Measurements from ENCODE around the gene PPP1CC.

The PPP1CC gene

DNA sequence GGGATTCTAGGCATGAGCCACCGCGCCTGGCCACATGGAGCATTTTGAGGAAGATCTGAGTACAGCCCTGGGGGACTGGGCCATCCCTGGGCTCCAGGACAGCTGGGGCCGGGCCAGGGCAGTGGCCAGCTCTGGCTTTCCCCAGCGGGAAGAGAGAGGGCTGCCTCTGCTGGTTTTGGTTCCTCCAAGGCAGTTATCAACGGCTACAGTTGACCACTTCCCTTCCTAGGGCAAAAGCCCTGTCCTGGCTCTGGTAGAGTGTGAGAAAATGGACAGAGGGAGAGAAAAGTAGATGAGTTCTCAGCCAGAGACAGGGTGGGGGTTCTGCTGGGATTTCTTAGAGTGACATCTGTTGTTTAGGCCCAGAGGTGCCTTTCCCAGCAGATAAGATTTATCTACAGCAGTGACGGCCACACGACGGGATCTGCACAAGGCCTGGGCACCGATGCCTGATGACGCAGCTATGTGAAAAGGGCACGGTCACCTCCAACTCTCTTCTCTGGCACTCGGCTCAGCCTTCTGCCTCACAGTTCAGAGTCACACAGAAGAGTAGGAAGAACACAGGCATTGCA is 48.3 kb downstream of the PPP1CC start:
- Histone ChIP-seq H3K27ac (peak overlapping the region in 14 of 21 experiments; percentile 20 to 80 (median 40)), H3K4me3 (no peak overlapping the region)

DNA sequence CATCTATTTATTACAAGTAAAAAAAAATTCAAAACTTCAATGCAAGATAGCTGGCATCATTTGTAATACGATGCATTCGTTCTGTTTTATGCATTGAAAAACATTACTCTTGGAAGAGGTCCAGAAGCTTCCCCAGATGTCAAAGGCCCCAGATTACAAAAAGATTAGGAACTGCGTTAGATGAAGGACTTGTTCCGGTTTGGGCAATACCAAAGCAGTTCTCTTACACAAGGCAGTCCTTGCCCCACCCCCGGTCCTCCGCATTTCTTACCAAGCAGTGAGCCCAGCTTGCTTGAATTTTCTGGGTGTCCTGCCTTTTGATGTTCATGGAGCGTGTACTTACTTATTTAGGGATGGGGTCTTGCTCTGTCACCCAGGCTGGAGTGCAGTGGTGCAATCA is 49.0 kb downstream of the PPP1CC start:
- Histone ChIP-seq H3K27ac (peak overlapping the region in 12 of 21 experiments; percentile 20 to 80 (median 47)), H3K4me3 (no peak overlapping the region)

DNA sequence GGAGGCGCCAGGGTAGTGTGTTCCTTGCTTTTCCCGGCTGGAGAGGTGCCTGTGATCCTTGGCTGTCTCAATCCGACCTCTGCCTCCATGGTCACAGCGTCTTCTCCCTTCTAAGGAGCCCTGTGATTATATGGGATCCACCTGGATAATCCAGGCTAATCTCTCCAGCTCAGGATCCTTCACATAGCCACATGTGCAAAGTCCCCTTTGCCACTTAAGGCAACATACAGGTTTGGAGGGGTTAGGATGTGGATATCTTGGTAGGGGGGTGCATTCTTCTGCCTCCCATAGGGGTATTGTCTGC is 52.6 kb downstream of the PPP1CC start:
- Histone ChIP-seq H3K4me3 (peak overlapping the region in 2 of 7 experiments; percentile 59 to 64), H3K27ac (peak overlapping the region in 13 of 21 experiments; percentile 29 to 92 (median 78))

DNA sequence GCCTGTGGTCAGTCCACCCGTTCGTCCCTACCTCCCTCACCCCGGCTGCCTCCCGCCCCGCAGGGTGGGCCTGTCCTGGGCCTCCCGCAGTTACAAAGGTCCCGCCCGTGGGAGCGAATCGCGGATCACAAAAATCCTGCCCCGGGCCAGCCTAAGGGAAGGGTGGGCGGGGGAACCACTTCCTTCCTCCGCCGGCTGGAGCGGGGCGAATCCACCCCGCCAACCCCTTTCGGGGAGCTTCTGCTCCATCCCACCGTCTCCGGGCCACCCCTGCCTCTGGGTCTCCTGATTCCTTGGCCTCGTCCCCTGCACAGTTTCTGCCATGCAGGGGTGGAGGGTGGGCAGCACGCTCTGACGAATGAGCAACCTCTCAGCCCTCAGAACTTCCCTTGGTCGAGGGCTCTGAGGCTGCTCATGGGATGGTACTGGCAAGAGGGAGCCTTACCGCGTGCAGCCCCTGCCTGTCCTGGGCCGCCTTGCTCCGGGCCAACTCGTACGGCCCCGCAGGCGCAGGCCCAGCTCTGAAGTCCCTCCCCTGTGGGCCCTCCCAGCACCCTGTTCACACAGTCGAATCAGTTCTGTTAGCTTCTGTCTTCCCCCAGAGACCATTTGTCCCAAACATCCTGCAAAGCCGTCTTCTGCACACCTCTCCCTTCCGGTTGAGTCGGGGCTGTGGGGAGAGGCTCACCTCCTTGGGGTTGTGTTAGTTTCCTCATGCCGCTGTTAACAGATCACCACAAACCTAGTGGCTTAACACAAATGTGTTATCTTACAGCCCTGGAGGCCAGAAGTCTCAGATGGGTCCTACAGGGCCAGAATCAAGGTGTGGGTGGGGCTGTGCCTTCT is 53.2 kb downstream of the PPP1CC start:
- Histone ChIP-seq H3K4me3 (peak overlapping the region; percentile 40 to 67 (median 59)), H3K27ac (peak overlapping the region in 20 of 21 experiments; percentile 3 to 92 (median 76))

DNA sequence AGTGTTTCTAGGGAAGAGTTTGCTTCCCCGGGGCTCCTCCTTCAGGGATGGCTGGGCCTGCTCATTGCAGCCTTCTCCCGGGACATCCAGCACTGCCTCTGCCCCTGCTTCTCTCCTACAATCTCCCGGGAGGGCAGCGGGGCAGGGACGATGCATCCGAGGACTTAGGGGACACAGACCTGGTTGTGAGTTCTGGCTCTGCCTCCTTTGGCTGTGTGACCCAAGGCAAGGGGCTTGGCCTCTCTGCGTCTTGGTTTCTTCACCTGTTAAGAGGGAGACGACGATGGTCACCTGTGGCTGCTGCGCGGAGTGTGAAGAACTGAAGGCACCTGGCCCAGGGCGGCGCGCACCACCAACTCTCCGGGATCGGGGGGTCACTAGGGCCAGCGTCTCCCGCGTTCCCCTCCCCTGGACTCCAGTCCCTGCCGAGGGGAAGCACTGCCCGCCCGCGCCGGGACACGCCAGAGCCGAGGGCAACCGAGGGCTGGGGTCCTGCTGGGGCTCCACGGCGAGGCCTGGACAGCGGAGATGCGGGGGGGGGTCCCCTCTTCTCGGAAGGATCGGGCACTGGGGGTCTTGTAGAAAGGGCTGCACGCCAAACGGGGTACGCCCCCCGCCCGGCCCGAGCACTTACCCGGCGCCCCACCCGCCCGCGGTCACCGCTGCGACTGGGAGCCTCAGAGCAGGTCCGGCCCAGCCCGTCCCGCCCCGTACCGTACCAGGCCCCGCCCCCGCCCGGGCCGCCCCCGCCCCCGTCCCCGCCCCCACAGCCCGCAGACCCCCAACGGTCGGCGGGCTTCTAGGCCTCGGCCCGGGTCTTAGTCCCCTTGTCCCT is 54.0 kb downstream of the PPP1CC start, which contains the start of gene HVCN1:
Gene HVCN1, minus strand, starts transcription at position 670 of the 835 bp plus-strand sequence. CDS start 5,870 bp downstream, outside the sequence.
- peak within 1 kb of the TSS; percentile 40 to 67 (median 59) for H3K4me3 ChIP-seq
- H3K27ac ChIP-seq, result peak within 1 kb of the TSS in 20 of 21 experiments; percentile 3 to 92 (median 76)

DNA sequence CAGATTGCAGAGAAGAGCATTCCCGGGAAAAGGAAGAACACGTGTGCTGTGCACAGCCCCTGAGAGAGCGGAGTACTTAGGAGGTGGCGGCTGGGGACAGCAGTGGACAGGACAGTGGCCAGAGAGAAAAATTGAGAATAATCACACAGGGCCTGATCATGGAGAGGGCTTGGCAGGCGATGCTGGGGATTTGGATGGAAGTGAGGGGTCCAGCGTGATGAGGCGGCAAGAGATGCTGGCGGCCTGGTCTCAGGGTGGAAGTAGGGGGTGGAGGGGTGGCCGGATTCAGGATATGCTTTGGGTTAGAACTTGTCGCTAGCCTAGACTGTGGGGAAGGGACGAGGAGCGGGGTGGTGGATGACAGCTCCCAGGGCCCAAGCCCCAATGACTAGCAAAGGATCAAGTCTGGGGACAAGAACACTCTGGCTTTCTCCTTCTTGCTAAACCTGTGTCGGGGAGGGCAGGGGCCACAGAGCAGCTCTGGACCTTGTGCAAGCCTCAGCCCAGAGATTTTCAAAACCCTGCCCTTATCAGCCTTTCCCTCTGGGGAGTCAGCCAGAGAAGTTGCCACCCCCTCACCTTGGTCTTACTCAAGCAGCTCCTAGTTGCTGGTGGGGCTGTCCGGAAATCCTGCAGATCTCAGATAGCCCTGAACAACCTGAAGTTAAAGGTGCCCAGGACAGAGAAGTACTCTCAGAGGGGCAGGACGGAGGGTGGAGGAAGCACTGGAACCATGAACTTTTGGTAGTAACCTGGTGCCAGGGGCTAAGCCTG is 55.1 kb downstream of the PPP1CC start:
- peak overlapping the region in 2 of 21 experiments; percentile 83 to 89 for H3K27ac ChIP-seq
- H3K4me3 ChIP-seq, result peak overlapping the region in 1 of 7 experiments; percentile 59

DNA sequence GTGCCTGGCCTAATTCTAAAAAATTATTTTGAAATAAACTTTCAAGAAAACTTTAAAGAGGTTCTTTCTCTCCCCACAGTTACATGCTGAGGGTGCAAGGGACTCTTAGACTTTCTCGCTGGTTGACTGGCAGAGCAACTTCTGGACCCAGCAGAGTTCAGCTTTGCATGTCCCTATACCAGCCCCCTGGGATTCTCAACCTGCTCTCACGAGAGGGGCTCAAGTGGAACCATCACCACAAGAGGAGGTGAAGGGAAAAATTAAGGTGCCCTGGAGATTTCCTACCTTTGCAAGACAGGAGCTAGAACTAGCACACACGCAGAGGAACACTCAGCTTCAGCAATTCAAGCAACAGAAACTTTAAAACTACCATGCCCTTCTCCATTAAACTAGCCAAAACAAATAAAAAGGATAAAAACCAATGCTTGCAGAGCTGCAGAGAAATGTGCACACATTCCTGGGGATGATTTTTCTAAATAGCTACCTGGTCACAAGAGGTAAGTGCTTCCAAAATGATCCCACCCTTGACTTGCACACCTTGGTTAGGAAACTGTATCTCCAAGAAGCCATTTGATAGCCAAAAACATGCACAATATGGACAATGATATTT is 56.3 kb downstream of the PPP1CC start:
- Histone ChIP-seq H3K27ac (no peak overlapping the region), H3K4me3 (no peak overlapping the region)

DNA sequence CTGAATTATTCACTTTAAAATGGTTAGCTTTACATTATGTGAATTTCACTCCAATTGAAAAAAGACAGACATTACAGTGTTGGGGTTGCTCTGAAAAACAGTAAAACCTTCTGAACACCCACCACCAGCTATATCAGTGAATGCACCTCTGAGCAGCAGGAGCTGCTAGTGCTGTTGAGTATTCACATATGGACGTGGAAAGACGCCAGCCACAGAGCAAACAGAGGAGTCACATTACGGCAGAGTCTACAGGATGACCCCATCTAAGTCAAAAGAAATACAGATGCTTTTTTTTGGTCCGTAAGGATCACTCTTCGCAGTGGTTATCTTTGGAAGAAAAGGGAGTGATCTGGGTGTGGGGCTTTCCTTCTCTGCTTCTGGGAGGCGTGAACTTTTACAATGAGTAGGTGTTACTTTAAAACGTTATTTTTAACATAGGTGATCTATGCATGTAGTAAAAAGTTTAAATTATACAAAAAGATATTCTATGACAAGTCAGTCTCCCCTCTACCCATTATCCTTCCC is 58.3 kb downstream of the PPP1CC start:
- H3K4me3 ChIP-seq, result no peak overlapping the region

DNA sequence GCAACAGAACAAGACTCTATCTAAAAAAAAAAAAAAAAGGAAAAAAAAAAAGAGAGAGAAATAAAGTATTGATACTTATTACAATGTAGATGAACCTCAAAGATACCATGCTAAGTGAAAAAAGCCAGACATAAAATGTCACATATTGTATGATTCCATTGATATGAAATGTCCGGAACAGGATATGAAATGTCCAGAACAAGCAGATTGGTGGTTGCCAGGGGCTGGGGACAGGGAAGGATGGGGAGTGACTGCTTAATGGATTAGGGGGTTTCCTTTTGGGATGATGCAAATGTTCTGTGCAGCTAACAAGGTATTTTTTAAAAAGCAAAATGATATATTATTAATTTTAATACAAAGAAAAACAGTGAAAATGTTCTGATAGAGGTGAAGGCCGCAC is 58.8 kb downstream of the PPP1CC start:
- Histone ChIP-seq H3K27ac (no peak overlapping the region), H3K4me3 (no peak overlapping the region)

More for the DNA sequence above, 58.3 kb downstream of the PPP1CC start:
- H3K27ac ChIP-seq, result no peak overlapping the region

DNA sequence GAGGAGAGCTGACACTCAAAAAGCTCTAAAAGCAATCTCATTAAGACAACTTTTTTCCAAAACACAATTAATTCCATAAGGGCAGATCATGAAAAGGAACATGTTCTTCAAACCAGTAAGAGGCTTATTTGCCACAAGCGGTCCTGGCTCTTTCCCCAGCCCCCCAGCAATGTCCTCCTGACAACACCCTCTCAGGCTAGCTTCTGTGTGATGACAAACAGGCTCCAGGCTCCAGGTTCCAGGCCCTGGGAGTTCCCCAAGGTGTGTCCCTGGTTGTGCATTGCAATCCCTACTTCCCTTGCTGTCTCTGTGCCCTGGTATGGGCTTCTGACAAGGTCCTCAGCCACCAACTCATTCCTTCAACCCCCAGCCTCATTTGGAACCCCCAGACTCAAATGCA is 62.7 kb downstream of the PPP1CC start:
- no peak overlapping the region for H3K4me3 ChIP-seq

DNA sequence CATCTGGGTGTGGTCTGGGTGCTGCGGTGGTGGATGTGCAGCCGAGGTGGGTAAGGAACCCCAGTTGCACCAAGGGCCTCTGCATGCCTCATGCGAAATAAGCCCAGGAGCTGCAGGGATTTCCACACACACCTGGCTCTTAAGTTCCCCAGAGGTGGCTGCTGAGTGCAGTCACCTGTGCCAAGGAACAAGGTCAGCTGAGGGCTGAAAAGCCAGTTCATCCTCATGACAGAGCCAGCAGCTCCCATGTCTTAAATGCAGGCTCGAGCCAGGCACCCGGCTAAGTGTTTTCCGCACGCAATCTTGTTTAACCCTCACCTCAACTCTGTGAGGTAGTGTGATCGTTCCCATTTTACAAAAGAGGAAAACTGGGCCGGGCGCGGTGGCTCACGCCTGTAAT is 63.5 kb downstream of the PPP1CC start:
- Histone ChIP-seq H3K27ac (peak overlapping the region in 1 of 21 experiments; percentile 3), H3K4me3 (no peak overlapping the region)

More for the DNA sequence above, 62.7 kb downstream of the PPP1CC start:
- H3K27ac ChIP-seq, result peak overlapping the region in 1 of 21 experiments; percentile 42

DNA sequence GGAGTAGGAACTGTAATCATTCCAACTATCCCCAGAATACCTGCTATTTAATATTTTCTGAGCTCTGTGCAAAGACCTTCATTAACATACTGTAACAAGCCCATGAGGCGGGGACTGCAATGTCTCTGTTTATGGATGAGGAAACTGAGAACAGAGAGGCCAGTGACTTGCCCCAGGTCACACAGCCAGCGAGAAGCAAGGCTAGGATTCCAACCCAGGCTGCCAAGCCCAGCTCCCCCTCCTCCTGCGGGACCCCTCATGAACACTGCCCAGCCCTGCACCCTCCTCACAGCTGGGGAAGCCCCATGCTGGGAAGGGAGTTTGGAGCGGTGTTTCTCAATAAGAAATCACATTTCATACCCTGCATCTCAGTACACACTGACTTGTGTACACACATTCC is 64.7 kb downstream of the PPP1CC start:
- Histone ChIP-seq H3K27ac (peak overlapping the region in 4 of 21 experiments; percentile 25 to 69 (median 36)), H3K4me3 (no peak overlapping the region)

DNA sequence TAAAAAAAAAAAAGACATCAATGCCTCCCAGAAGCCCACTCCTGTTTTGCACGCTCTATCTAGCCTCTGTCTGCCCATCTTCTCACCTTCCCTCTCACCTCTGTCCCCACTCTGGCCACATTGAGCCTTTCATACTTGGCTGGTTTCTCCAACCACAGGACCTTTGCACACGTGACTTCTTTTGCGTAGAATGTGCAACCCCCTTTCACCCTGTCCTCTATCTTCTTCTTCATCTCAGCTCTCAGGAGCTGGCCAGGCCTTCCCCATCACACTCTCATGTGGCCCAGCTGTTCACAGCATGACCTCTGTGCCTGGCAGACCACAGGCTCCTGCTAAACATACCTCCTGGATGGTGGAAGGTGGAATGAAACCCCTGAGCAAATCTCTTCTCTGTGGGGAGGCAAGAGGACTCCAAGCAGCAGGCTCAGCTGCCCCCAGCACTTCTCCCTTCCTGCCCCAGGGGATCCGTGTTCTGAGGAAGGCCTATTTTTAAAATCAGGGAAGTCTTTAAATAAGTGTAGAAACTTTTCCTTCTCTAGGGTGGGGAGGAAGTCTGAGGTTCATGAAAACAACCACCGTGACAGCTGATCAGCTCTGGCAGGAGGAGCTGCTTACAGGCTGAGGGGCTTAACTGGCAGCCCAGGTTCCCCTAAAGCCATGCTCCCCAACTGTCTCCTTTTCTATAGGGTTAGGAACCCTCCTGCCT is 65.3 kb downstream of the PPP1CC start:
- H3K4me3 ChIP-seq, result no peak overlapping the region
- H3K27ac ChIP-seq, result peak overlapping the region in 5 of 21 experiments; percentile 6 to 69 (median 29)

DNA sequence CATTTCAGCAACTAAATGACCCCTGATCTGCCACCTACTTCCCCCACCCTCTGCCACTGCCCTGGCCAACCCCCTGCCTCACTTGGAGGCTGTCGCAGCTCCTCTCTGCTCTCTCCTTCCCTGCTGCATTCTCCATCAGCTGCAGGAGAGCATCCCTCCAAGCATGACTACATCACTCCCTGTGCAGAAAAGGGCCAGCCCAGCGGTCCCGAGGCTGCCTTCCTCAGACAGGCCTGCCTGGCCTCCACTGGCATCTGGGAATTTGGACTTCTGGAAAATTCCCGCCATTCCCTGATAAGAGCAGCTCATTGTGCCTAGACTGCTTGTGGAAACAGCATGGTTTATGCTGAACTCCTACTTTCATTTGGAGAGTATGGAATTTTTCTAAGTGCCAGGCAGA is 66.5 kb downstream of the PPP1CC start:
- Histone ChIP-seq H3K4me3 (no peak overlapping the region), H3K27ac (no peak overlapping the region)

DNA sequence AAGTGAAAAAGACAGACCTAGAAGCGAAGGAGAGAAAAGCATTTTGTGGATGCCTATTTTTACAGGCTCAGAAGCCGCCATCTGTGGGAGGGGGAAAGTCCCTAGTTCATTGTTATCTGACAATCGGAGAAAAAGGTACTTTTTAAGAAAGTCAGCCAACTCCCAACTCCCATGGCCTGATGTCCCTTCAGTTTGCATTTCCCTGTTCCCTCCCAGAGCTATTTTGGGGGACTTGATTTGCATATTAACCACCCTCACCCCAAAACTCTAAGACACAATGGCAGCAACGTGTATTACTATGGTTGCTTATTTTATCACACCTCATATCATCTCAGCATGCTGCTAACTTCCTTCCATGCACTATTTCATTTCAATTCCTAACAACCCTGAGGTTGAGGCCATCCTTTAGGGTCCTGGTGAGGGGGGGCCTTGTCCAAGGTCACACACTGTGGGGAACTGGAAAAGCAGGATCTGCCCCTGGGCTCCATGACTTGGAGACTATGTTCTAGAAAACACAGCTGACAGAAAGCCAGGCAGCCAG is 72.5 kb downstream of the PPP1CC start:
- Histone ChIP-seq H3K4me3 (no peak overlapping the region), H3K27ac (peak overlapping the region in 2 of 21 experiments; percentile 7 to 23)
